Suprapubic skin (tissue), 4 donors: Measurements from ENCODE around the gene PAX6.

Source experiments
- CTCF ChIP-seq, 2 donors: fragments of 200-600 bp in 1 of 2; fragments of 450-650 bp in 1 of 2; sonication (generic) in 1 of 2; IDR thresholded peaks; one replicate each; pipeline ENCODE4 v1.5.1; 2016 to 2019; ENCODE audit warnings: antibody characterized with exemption in 2 of 2, mild to moderate bottlenecking in 1 of 2, moderate library complexity in 1 of 2
- POLR2A ChIP-seq, 2 donors: fragments of 450-650 bp; IDR thresholded peaks; one replicate each; pipeline ENCODE4 v1.6.1; 2017; ENCODE audit warnings: antibody characterized with exemption in 2 of 2, mild to moderate bottlenecking in 2 of 2, moderate library complexity in 2 of 2
- POLR2AphosphoS5 ChIP-seq, 3 donors: sonication (generic); formaldehyde crosslinking; IDR thresholded peaks; one replicate each; pipeline ENCODE4 v1.6.1; 2017; ENCODE audit warnings: antibody characterized with exemption in 3 of 3

GRCh38 chr11:31788085-31788484 lies 23.0 kb downstream of the PAX6 start:
- no peak for TF ChIP-seq CTCF (IDR thresholded peaks at IDR 0.05)
- TF ChIP-seq POLR2AphosphoS5 (IDR thresholded peaks at IDR 0.05) = no peak
- TF ChIP-seq POLR2A (IDR thresholded peaks at IDR 0.05) = no peak
